GM13976 (cell line): ENCODE results near the gene SMKR1.

Experiments used
- DNase-seq: peaks from one replicate; pipeline ENCODE4 v3.0.0; 2012; ENCODE audit warnings: low spot score
- in situ Hi-C: fragments of 300-500 bp; cut with MboI; formaldehyde crosslinking; loops from one replicate; pipeline ENCODE4 v1.12.0; 2022; ENCODE audit warnings: low sequenced_read_pairs, mixed read lengths, inconsistent platforms; ENCODE audit not compliant: unreplicated experiment
- TF ChIP-seq, protein P1 (sequence below): IDR thresholded peaks from 2 replicates; pipeline ENCODE4 v1.5.1; 2012; ENCODE audit warnings: borderline replicate concordance, mild to moderate bottlenecking; ENCODE audit not compliant: insufficient read depth; ENCODE audit errors: extremely low read depth, missing control alignments, control extremely low read depth

SMKR1 gene

GRCh38 chr7:129501760-129502707, at the start of gene SMKR1:
TSS of gene SMKR1 (plus strand) at chr7:129502531. CDS start at chr7:129502825, 294 bp downstream.
- TF ChIP-seq, protein P1, sequence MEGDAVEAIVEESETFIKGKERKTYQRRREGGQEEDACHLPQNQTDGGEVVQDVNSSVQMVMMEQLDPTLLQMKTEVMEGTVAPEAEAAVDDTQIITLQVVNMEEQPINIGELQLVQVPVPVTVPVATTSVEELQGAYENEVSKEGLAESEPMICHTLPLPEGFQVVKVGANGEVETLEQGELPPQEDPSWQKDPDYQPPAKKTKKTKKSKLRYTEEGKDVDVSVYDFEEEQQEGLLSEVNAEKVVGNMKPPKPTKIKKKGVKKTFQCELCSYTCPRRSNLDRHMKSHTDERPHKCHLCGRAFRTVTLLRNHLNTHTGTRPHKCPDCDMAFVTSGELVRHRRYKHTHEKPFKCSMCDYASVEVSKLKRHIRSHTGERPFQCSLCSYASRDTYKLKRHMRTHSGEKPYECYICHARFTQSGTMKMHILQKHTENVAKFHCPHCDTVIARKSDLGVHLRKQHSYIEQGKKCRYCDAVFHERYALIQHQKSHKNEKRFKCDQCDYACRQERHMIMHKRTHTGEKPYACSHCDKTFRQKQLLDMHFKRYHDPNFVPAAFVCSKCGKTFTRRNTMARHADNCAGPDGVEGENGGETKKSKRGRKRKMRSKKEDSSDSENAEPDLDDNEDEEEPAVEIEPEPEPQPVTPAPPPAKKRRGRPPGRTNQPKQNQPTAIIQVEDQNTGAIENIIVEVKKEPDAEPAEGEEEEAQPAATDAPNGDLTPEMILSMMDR, result no peak
- peak; percentile 95 for DNase-seq
- in situ Hi-C loops, result no loop called here

DNA sequence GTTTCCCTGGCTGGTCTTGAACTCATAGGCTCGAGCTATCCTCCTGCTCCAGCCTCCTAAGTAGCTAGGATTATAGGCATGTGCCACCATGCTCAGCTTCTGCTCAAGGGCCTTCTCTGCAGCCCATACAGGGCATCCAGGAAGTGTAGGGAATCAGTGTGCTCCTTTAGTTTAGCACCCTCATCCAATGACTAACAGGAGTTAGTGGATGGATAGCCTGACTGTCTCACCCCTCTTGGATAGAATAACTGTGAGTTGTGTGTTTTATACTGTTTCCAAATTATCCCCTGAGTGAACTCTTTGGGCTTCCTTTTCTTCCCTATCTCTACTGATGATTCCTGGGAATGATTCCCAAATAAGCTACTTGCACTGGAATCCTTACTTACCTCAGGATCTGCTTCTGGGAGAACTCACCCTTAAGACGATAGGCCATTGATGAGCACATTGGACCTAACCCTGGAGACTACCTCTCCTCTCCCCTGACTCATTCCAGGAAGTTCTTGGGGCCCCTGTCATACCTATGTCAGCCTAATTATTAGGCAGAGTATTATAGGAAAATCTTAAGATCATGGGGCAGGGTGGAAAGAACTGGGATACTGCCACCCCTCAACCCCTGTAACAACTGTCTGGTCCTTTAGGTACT, 49.6 kb upstream of the SMKR1 start:
- in situ Hi-C loops, result no loop called here
- no peak for DNase-seq
- TF ChIP-seq, protein P1, result no peak

GRCh38 chr7:129453510-129454248, 48.7 kb upstream of the SMKR1 start:
- in situ Hi-C loops, result no loop called here
- DNase-seq, result no peak

DNA sequence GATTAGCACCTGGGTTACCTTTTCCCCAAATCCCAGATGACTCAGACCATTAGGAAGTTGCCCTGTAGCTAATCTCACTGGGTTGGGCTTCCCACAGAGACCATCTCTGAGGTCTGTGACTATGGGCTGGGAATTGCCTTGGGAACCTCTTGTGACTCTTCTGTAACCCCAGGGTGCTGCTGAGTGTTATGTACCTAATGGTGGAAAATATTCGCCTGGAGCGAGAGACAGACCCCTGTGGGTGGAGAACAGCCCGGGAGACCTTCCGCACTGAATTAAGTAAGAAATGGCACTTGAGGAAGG, 48.1 kb upstream of the SMKR1 start:
- DNase-seq, result no peak
- TF ChIP-seq, protein P1, result no peak
- in situ Hi-C loops, result no loop called here

More at GRCh38 chr7:129453510-129454248, 48.7 kb upstream of the SMKR1 start:
- TF ChIP-seq, protein P1, result no peak

DNA sequence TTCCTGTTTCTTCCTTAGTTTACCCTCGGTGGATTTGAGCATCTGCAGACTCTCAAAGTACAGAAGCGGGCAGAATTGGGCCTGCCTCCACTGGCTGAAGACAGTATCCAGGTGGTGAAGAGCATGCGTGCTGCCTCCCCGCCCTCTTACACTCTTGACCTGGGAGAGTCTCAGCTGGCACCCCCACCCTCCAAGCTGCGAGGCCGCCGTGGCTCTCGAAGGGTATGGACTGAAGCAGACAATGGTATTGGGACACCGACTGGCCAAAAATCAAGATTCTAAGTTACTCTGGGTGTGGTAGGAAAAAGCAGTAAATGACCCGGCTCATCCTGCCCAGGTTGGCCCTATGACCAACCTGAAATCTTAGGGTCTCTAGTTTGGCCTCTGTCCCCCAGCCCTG, 45.9 kb upstream of the SMKR1 start:
- no peak for DNase-seq
- TF ChIP-seq, protein P1, result no peak
- in situ Hi-C loops, result no loop called here

DNA sequence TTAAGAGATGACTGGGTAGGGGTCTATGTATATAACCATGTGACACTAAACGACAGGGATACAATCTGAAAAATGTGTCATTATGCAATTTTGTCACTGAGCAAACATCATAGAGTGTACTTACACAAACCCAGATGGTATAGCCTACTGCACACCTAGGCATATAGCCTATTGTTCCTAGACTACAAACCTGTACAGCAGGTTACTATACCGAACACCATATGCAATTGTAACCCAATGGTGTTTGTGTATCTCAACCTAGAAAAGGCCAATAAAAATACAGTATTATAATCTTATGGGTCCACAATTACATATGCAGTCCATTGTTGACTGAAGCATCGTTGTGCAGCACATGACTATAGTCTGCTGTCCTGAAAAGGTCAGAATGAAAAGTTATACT, 45.2 kb upstream of the SMKR1 start:
- TF ChIP-seq, protein P1, result no peak
- in situ Hi-C loops, result no loop called here
- no peak for DNase-seq
